Subcutaneous abdominal adipose tissue (tissue), 5 donors: Measurements from ENCODE around the gene RNF115.
"Not testable (repeated sequence)": the region's sequence is repeated elsewhere in the genome, so short reads cannot be mapped to it uniquely, and the experiment has no call there.

Source experiments
- H3K27ac ChIP-seq: one replicate; pipeline ENCODE4 v1.7.0; 2013; ENCODE audit warnings: low read depth, mild to moderate bottlenecking, inconsistent platforms, low read length, moderate library complexity
- H3K27me3 ChIP-seq, 5 donors: one replicate each; pipeline ENCODE4 v1.7.0; 2013; ENCODE audit warnings: low read length in 5 of 5, inconsistent platforms in 1 of 5; ENCODE audit not compliant: control insufficient read depth in 5 of 5, insufficient read depth in 4 of 5
- H3K36me3 ChIP-seq, 5 donors: one replicate each; pipeline ENCODE4 v1.7.0; 2013; ENCODE audit warnings: low read length in 5 of 5; ENCODE audit not compliant: control insufficient read depth in 5 of 5, insufficient read depth in 5 of 5
- H3K4me1 ChIP-seq, 5 donors: one replicate each; pipeline ENCODE4 v1.7.0; 2013; ENCODE audit warnings: low read length in 5 of 5, mild to moderate bottlenecking in 3 of 5, moderate library complexity in 1 of 5; ENCODE audit not compliant: control insufficient read depth in 5 of 5, insufficient read depth in 5 of 5
- H3K4me3 ChIP-seq, 5 donors: one replicate each; pipeline ENCODE4 v1.7.0; 2013; ENCODE audit warnings: low read length in 5 of 5, low read depth in 1 of 5
- H3K9ac ChIP-seq, 5 donors: one replicate each; pipeline ENCODE4 v1.7.0; 2013; ENCODE audit warnings: low read length in 5 of 5, mild to moderate bottlenecking in 4 of 5, moderate library complexity in 3 of 5
- H3K9me3 ChIP-seq, 5 donors: one replicate each; pipeline ENCODE4 v1.7.0; 2013; ENCODE audit warnings: low read length in 5 of 5; ENCODE audit not compliant: control insufficient read depth in 5 of 5
- donor health status: healthy.
- donor health status: healthy.
- donor health status: healthy.
- donor health status: healthy.
- donor health status: healthy.

RNF115 gene

DNA sequence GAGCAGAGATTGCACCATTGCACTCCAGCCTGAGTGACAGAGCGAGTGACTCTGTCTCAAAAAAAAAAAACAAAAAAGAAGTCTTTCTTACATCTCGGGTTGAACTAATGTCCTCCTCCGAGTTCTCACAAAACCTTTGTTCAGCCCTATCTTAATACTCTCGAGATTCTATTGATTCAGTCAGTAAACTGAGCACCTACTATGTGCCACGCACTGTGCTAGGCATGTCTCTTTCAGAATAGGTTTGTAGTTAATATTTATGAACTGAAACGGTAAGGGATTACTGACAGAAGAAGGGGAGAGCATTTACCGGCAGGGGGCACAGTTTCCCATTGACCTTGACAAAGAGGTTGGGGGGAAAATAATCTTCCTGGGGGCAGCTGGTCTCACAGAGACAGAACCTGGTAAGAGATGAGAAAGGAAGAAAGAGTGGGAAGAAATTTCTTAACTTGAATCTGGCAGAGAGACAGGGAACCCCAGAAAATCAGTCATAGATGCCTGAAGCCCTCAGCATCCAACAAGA, 31.6 kb upstream of the RNF115 start:
- H3K4me1 ChIP-seq = peaks cover 6 to 23% (median 21%) of the 10 kb centered on the region in 5 donors
- H3K4me3 ChIP-seq = no peak overlapping the region
- no peaks in the 10 kb centered on the region for H3K27me3 ChIP-seq
- no peak overlapping the region for H3K9ac ChIP-seq
- H3K27ac ChIP-seq = no peak overlapping the region
- H3K36me3 ChIP-seq = peaks cover 3 to 59% (median 52%) of the 10 kb centered on the region in 5 donors
- no peaks in the 10 kb centered on the region for H3K9me3 ChIP-seq

GRCh38 chr1:145849356-145850160, 25.7 kb upstream of the RNF115 start:
- H3K9me3 ChIP-seq = no peaks in the 10 kb centered on the region
- no peak overlapping the region for H3K4me3 ChIP-seq
- H3K4me1 ChIP-seq = peaks cover 0 to 18% (median 15%) of the 10 kb centered on the region in 5 donors
- no peak overlapping the region for H3K27ac ChIP-seq
- H3K9ac ChIP-seq = no peak overlapping the region
- no peaks in the 10 kb centered on the region for H3K27me3 ChIP-seq
- H3K36me3 ChIP-seq = peaks cover 0 to 68% (median 56%) of the 10 kb centered on the region in 5 donors

DNA sequence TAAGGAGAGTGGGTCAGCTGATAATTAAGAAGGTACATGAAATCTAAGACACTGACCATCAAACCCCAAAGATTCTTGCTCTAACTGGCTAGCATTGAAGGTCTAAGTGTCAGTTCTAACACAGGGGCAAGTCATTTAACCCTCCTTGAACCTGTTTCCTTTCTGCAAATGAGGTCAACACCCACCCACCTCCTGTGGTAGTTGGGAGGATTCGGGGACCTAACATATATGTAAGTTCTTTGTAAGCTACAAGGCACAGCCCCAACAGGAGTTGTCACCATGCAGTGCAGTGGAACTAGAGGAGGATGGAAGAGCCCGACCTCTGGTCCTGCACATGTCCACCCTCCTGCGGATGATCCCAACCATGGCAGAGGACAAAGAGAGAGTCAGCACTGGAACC, 23.9 kb upstream of the RNF115 start:
- no peaks in the 10 kb centered on the region for H3K27me3 ChIP-seq
- H3K9me3 ChIP-seq = no peaks in the 10 kb centered on the region
- peaks cover 3 to 58% (median 48%) of the 10 kb centered on the region in 5 donors for H3K36me3 ChIP-seq
- H3K27ac ChIP-seq = no peak overlapping the region
- H3K4me3 ChIP-seq = no peak overlapping the region
- peaks cover 0 to 18% (median 15%) of the 10 kb centered on the region in 5 donors for H3K4me1 ChIP-seq
- no peak overlapping the region for H3K9ac ChIP-seq

GRCh38 chr1:145846201-145846612, 22.3 kb upstream of the RNF115 start:
- Histone ChIP-seq H3K27ac (no peak overlapping the region), H3K27me3 (no peaks in the 10 kb centered on the region), H3K4me3 (peak overlapping the region; percentile 56 to 86 (median 70)), H3K9ac (peak overlapping the region in 4 of 5 donors; percentile 54 to 87 (median 76)), H3K36me3 (peaks cover 15 to 62% (median 54%) of the 10 kb centered on the region in 5 donors), H3K9me3 (no peaks in the 10 kb centered on the region), H3K4me1 (peaks cover 0 to 18% (median 15%) of the 10 kb centered on the region in 5 donors)

DNA sequence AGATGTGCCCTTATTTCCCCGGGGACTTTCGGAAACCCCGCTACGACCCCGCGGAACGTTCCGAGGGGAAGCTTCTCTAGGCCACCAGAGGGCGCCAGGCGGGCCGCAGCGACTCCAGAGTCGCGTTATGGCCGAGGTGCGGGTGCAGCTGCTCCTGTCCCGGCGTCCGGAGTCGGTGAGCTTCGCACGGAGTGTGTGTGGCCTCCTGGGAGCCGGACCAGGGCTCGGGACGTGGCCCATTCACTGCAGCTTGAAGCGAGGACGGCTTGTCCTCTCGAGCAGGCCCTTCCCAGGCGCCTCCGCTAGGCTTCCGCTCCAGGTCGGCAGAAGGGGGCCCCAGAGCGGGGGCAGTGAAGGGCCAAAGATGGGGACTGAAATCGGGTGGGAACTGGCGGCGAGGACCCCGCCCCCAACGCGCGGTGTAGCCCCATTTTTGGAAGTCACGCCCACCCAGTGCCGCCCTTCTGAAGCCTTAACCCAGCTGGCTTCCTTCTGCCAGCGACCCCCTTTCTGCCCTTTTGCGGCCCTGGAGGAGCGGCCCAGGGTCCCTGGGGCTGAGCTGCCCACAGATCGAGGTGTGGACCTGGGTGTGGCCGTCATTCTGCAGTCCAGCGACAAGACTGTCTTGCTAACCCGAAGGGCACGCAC, 21.7 kb upstream of the RNF115 start, which contains the start of gene NUDT17:
Gene NUDT17 (plus strand): TSS at position 117 of the 648 bp plus-strand sequence. CDS start 11 bp downstream, at position 128.
- H3K36me3 ChIP-seq = peaks cover 19 to 62% (median 55%) of the 10 kb centered on the region in 5 donors
- peak within 1 kb of the TSS in 4 of 5 donors; percentile 54 to 87 (median 76) for H3K9ac ChIP-seq
- peak within 1 kb of the TSS; percentile 66 to 86 (median 70) for H3K4me3 ChIP-seq
- H3K4me1 ChIP-seq = peaks cover 0 to 18% (median 15%) of the 10 kb centered on the region in 5 donors
- H3K9me3 ChIP-seq = no peaks in the 10 kb centered on the region
- H3K27ac ChIP-seq = no peak within 1 kb of the TSS
- H3K27me3 ChIP-seq = no peaks in the 10 kb centered on the region

DNA sequence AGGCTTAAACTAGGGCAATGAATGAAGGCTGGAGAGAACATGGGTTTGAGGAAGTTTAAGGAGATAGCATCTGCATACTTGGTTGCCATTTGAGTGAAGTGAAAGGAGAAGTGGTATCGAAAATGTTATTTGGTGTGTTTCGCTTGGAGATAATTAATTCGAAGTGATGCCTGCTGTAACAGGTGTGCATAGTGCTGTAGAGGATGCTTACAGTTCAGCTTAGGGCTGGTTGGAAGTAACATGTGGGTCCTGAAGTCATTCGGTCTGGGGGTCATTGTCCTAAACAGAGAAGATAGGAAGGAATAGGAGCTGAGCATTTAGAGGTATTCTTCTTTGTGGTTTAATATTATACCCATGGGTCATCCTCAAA, 21.2 kb upstream of the RNF115 start:
- Histone ChIP-seq H3K27me3 (no peaks in the 10 kb centered on the region), H3K9ac (peak overlapping the region in 3 of 5 donors; percentile 60 to 87 (median 80)), H3K36me3 (peaks cover 22 to 62% (median 53%) of the 10 kb centered on the region in 5 donors), H3K4me3 (peak overlapping the region; percentile 66 to 86 (median 70)), H3K27ac (no peak overlapping the region), H3K4me1 (peaks cover 0 to 18% (median 15%) of the 10 kb centered on the region in 5 donors), H3K9me3 (no peaks in the 10 kb centered on the region)

DNA sequence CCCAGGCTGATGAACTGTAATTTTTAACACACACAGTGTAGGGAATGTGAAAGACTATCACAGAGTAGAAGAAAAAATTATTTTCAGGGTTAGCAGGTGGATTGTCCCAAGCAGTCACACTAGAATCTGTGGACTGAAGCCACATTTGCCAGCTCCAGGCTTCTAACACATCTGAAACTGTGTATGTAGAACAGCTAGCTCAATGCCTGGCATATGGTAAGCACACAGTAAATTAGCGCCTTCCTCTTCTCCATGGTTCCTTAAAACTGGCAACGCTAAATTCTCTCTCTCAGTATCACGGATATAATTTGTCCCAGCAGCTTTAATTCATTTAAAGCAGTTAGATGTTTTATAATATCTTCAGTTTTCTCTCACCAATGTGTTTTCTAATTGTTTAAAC, 19.1 kb upstream of the RNF115 start:
- no peaks in the 10 kb centered on the region for H3K27me3 ChIP-seq
- no peaks in the 10 kb centered on the region for H3K9me3 ChIP-seq
- peaks cover 26 to 62% (median 55%) of the 10 kb centered on the region in 5 donors for H3K36me3 ChIP-seq
- no peak overlapping the region for H3K9ac ChIP-seq
- no peak overlapping the region for H3K27ac ChIP-seq
- peaks cover 0 to 18% (median 15%) of the 10 kb centered on the region in 5 donors for H3K4me1 ChIP-seq
- H3K4me3 ChIP-seq = no peak overlapping the region

DNA sequence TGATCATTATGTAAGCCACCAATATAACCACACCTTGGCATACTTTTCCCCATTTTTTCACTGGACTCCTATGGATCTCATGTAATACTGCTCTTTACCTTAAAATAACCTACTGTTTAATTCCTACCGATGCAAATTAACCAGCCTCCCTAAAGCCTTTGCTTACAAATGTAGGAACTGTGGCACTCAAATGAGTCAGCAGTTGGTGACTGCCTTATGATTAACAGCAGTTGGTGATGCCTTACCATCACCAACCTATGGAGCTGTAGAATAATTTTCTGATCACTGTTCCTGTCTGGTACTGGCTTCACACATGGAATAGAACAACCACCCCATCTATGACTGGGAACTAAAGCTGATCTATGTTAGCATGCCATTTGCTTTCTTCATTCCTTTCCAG, 13.8 kb upstream of the RNF115 start:
- no peaks in the 10 kb centered on the region for H3K4me1 ChIP-seq
- H3K36me3 ChIP-seq = peaks cover 49 to 100% (median 89%) of the 10 kb centered on the region in 5 donors
- H3K9me3 ChIP-seq = no peaks in the 10 kb centered on the region
- H3K27ac ChIP-seq = no peak overlapping the region
- H3K4me3 ChIP-seq = no peak overlapping the region
- no peak overlapping the region for H3K9ac ChIP-seq
- no peaks in the 10 kb centered on the region for H3K27me3 ChIP-seq

- not testable (repeated sequence) for H3K9ac ChIP-seq, H3K27me3 ChIP-seq
Observed at GRCh38 chr1:145830810-145831209, 6.9 kb upstream of the RNF115 start.

More at GRCh38 chr1:145830810-145831209, 6.9 kb upstream of the RNF115 start:
- H3K4me1 ChIP-seq, H3K27ac ChIP-seq, H3K9me3 ChIP-seq, H3K4me3 ChIP-seq: not testable (repeated sequence)
- peaks cover 44 to 94% (median 83%) of the 10 kb centered on the region in 5 donors for H3K36me3 ChIP-seq
